CD4-positive, alpha-beta T cell treated with Interleukin-15 for 4 hours (primary cell): ENCODE measurements around the gene FRMD6.

ENCODE experiments used
- DNase-seq: peaks from one replicate; pipeline ENCODE4 v3.0.0-alpha.2; 2020; ENCODE audit warnings: low spot score

The FRMD6 gene

GRCh38 chr14:51780006-51780692 lies 128.4 kb downstream of the FRMD6 start:
- peak; percentile 79 for DNase-seq
